Fibroblast of the conjunctiva (primary cell): Measurements from ENCODE around the gene IL9.

ENCODE experiments used
- DNase-seq: peaks from one replicate; pipeline ENCODE4 v3.0.0-alpha.2; 2010; ENCODE audit warnings: low read depth

Gene IL9

GRCh38 chr5:135891268-135891667, 4.4 kb downstream of the IL9 start:
- no peak for DNase-seq

- no peak for DNase-seq
Measured at GRCh38 chr5:135890867-135891266, 4.8 kb downstream of the IL9 start.

- no peak for DNase-seq
Measured at GRCh38 chr5:135890296-135890695, 5.3 kb downstream of the IL9 start.

- DNase-seq = no peak
Measured at GRCh38 chr5:135887881-135888614, 7.6 kb downstream of the IL9 start.

- DNase-seq = peak; percentile 32
Measured at GRCh38 chr5:135887447-135887864, 8.2 kb downstream of the IL9 start.

GRCh38 chr5:135886136-135886535, 9.5 kb downstream of the IL9 start:
- DNase-seq = no peak

GRCh38 chr5:135885031-135885430, 10.6 kb downstream of the IL9 start:
- no peak for DNase-seq

- no peak for DNase-seq
Measured at GRCh38 chr5:135883441-135883840, 12.2 kb downstream of the IL9 start.

- no peak for DNase-seq
Measured at GRCh38 chr5:135883026-135883425, 12.6 kb downstream of the IL9 start.

- no peak for DNase-seq
Measured at GRCh38 chr5:135881819-135882218, 13.8 kb downstream of the IL9 start.

GRCh38 chr5:135881244-135881643, 14.4 kb downstream of the IL9 start:
- DNase-seq = no peak

GRCh38 chr5:135880801-135881200, 14.8 kb downstream of the IL9 start:
- DNase-seq = no peak

- DNase-seq = no peak
Measured at GRCh38 chr5:135880278-135880677, 15.4 kb downstream of the IL9 start.

GRCh38 chr5:135879591-135879990, 16.1 kb downstream of the IL9 start:
- DNase-seq = no peak

- DNase-seq = no peak
Measured at GRCh38 chr5:135878156-135878620, 17.5 kb downstream of the IL9 start.

- no peak for DNase-seq
Measured at GRCh38 chr5:135877570-135878155, 18.0 kb downstream of the IL9 start.

GRCh38 chr5:135876146-135876545, 19.5 kb downstream of the IL9 start:
- DNase-seq = no peak

GRCh38 chr5:135875567-135875966, 20.1 kb downstream of the IL9 start:
- DNase-seq = no peak

- no peak for DNase-seq
Measured at GRCh38 chr5:135874461-135874860, 21.2 kb downstream of the IL9 start.

- no peak for DNase-seq
Measured at GRCh38 chr5:135873831-135874230, 21.8 kb downstream of the IL9 start.

GRCh38 chr5:135871268-135871915, 24.2 kb downstream of the IL9 start:
- DNase-seq = no peak

GRCh38 chr5:135869935-135870334, 25.7 kb downstream of the IL9 start:
- no peak for DNase-seq

- DNase-seq = no peak
Measured at GRCh38 chr5:135869276-135869675, 26.4 kb downstream of the IL9 start.
